ENCODE data around the gene TRA2A. TPM values are rescaled to one million over a fixed set of nuclear protein-coding genes. Genes with fewer than 3 reads are reported as not detected.
A peak's percentile ranks its signal among the peaks of the same experiment; 100 is the strongest.

The TRA2A gene
- total RNA-seq, 2 donors from 2014 or later, result 116 to 127 TPM

- Mint-ChIP-seq H3K36me3 (ENCODE audit: low read depth) (peaks cover 17% of the 10 kb centered on the region), H3K4me1 (peaks cover 18% of the 10 kb centered on the region), H3K9me3 (no peaks in the 10 kb centered on the region), H3K27me3 (peaks cover 62% of the 10 kb centered on the region), H3K27ac (peak overlapping the region; percentile 73), H3K4me3 (peak overlapping the region; percentile 81)
- ATAC-seq (replicated peaks), result no peak
These were observed 61.9 kb downstream of the TRA2A start for GRCh38 chr7:23469961-23470250.

DNA sequence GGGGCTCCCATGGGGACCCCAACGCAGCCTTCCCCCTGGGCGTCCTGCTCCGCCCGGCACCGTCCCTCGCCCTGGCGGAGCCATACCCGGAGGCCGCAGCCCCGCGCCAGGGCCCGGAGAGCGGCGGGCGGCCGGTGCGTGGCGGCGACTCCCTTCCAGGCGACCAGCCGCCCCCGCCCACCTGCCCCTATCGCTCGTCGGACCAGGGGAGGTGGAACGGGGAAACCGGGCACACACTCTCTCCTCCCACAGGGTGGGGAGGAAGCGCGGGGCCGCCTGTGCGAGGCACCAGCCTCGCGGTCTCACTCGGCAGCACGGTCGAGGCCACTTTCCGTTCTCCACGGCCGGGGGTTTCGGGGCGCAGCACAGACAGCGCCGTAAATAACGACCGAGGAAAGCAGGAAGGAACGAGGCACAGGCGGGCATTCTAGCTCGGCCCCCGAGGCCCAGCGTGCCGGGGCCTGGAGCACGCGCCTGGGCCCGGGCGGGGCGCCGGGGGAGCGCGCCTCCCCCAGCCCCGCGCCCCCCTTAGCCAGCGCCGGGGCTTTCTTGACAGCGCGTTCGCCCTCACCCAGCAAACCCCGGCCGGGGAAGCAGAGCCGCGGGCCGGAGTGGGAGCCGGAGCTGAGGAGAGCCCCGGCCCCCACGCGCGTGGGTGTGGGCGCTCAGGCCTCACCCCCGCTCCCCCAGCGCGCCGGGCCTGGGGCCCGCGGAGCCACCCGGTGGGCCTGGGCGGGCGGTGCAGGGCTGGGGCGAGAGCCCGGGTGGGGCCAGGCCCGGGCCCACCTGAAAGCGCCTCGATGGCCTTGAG is 62.4 kb downstream of the TRA2A start:
- Mint-ChIP-seq H3K4me3 (peak overlapping the region; percentile 81), H3K9me3 (no peaks in the 10 kb centered on the region), H3K27me3 (peaks cover 59% of the 10 kb centered on the region), H3K36me3 (ENCODE audit: low read depth) (peaks cover 12% of the 10 kb centered on the region), H3K27ac (no peak overlapping the region), H3K4me1 (peaks cover 18% of the 10 kb centered on the region)
- peak; percentile 34 for ATAC-seq (replicated peaks)

- peaks cover 18% of the 10 kb centered on the region for H3K4me1 Mint-ChIP-seq
- H3K27me3 Mint-ChIP-seq, result peaks cover 62% of the 10 kb centered on the region
- ATAC-seq (replicated peaks), result peak; percentile 18
- H3K4me3 Mint-ChIP-seq, result peak overlapping the region; percentile 68
- no peak overlapping the region for H3K27ac Mint-ChIP-seq
- peaks cover 12% of the 10 kb centered on the region for H3K36me3 Mint-ChIP-seq (ENCODE audit: low read depth)
- no peaks in the 10 kb centered on the region for H3K9me3 Mint-ChIP-seq
These were observed 63.1 kb downstream of the TRA2A start for GRCh38 chr7:23468526-23469149.

GRCh38 chr7:23467806-23468525 is 63.8 kb downstream of the TRA2A start:
- ATAC-seq (replicated peaks), result peak; percentile 34
- Mint-ChIP-seq H3K27me3 (peaks cover 63% of the 10 kb centered on the region), H3K36me3 (ENCODE audit: low read depth) (peaks cover 12% of the 10 kb centered on the region), H3K9me3 (no peaks in the 10 kb centered on the region), H3K27ac (no peak overlapping the region), H3K4me1 (peaks cover 18% of the 10 kb centered on the region), H3K4me3 (peak overlapping the region; percentile 68)

DNA sequence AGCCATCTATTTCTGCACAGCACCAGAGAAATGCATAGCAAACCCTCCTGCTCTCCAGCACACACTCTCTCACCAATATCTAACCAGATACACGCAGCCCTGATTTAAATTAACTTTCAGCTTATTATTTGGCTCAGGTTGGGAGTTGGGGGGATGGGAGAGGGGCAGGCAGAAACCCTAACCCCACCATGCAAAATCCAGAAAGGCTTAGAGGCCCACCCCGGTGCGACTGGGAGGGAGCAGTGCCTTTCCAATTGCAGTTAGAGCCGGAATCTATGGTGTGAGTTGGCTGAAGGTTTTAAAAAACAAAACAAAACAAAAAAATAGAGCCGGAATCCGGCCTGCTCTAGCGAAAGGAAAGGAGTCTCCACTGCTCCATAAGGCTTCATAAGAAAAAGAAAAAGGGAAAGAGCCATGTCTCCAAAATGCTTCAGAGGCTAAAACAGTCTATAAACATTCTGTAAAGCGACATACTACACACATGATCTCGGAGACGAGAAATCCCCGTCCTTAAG is 64.4 kb downstream of the TRA2A start:
- Mint-ChIP-seq H3K4me1 (peaks cover 18% of the 10 kb centered on the region), H3K4me3 (peak overlapping the region; percentile 68), H3K9me3 (no peaks in the 10 kb centered on the region), H3K27me3 (peaks cover 61% of the 10 kb centered on the region), H3K36me3 (ENCODE audit: low read depth) (peaks cover 12% of the 10 kb centered on the region), H3K27ac (no peak overlapping the region)
- ATAC-seq (replicated peaks), result no peak

GRCh38 chr7:23462846-23463245 is 68.9 kb downstream of the TRA2A start:
- no peaks in the 10 kb centered on the region for H3K36me3 Mint-ChIP-seq (ENCODE audit: low read depth)
- H3K4me1 Mint-ChIP-seq, result peaks cover 2% of the 10 kb centered on the region
- ATAC-seq (replicated peaks), result peak; percentile 62

DNA sequence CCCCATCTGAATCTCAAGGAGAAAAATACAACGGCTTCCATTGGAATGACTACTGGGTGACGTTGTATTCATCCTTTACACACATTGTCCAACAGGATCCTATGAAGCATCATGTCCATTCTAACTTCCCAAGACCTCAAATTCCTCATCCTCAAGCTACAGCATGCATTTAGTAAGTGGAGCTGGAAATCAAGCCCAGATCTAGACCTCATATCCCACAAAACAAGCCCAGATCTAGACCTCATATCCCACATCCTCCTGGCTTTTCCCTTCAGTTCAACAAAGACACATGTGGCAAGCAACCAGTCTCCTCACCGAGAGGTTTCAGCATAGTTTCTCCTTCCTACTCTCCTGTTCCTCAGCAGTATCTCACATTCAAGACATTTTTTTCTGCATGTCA is 73.7 kb downstream of the TRA2A start:
- Mint-ChIP-seq H3K27ac (no peak overlapping the region), H3K4me3 (no peak overlapping the region), H3K27me3 (peaks cover 41% of the 10 kb centered on the region), H3K36me3 (ENCODE audit: low read depth) (no peaks in the 10 kb centered on the region), H3K9me3 (no peaks in the 10 kb centered on the region), H3K4me1 (no peaks in the 10 kb centered on the region)
- ATAC-seq (replicated peaks), result no peak

More at GRCh38 chr7:23462846-23463245, 68.9 kb downstream of the TRA2A start:
- Mint-ChIP-seq H3K27me3 (peaks cover 55% of the 10 kb centered on the region), H3K27ac (no peak overlapping the region), H3K4me3 (no peak overlapping the region), H3K9me3 (no peaks in the 10 kb centered on the region)

DNA sequence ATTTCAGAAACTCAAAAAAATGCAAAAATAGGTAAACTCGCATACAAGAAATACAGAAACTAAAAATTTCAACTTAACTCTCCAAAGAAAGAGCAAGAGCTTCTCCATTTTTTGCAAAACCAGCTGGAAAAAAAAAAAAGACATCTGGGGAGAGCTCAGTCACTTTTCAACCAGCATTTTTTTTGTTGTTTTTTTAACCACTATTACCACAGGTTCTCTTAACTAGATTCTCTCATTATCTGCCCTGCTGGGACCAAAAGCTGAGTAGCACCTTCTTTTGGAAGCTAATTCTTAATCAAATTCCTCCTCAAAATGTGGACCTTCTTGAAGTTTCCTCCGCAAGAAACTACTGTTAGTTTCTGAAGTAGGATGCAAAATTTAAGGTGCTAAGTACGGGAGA is 75.7 kb downstream of the TRA2A start:
- peaks cover 29% of the 10 kb centered on the region for H3K27me3 Mint-ChIP-seq

GRCh38 chr7:23454881-23455526 is 76.8 kb downstream of the TRA2A start:
- H3K27ac Mint-ChIP-seq, result no peak overlapping the region

More for the DNA sequence above, 75.7 kb downstream of the TRA2A start:
- H3K36me3 Mint-ChIP-seq (ENCODE audit: low read depth), result no peaks in the 10 kb centered on the region
- no peaks in the 10 kb centered on the region for H3K4me1 Mint-ChIP-seq
- H3K27ac Mint-ChIP-seq, result no peak overlapping the region
- no peaks in the 10 kb centered on the region for H3K9me3 Mint-ChIP-seq
- no peak overlapping the region for H3K4me3 Mint-ChIP-seq
- no peak for ATAC-seq (replicated peaks)

More at GRCh38 chr7:23454881-23455526, 76.8 kb downstream of the TRA2A start:
- no peak for ATAC-seq (replicated peaks)
- no peaks in the 10 kb centered on the region for H3K4me1 Mint-ChIP-seq
- no peaks in the 10 kb centered on the region for H3K36me3 Mint-ChIP-seq (ENCODE audit: low read depth)
- no peaks in the 10 kb centered on the region for H3K9me3 Mint-ChIP-seq
- no peak overlapping the region for H3K4me3 Mint-ChIP-seq
- peaks cover 26% of the 10 kb centered on the region for H3K27me3 Mint-ChIP-seq

Other genes starting within 250 kb of the TRA2A start
- 10 to 100 TPM; 60.2 to 84.3 TPM for gene MALSU1, start 232.6 kb downstream of the TRA2A start, total RNA-seq
- under 1 TPM; 0.42 to 0.67 TPM for gene IGF2BP3, start 61.5 kb downstream of the TRA2A start, total RNA-seq
- 1 to 10 TPM; 7.8 to 8.1 TPM for gene CCDC126, start 65.4 kb upstream of the TRA2A start, total RNA-seq
- gene FAM221A, start 148.2 kb upstream of the TRA2A start, total RNA-seq, result 1 to 10 TPM; 5.9 to 8.3 TPM
- under 1 TPM; 0.19 to 0.52 TPM for gene STK31, start 178.2 kb upstream of the TRA2A start, total RNA-seq